GM12872 (cell line): ENCODE data around the gene CCT6B.

Source experiments
- CTCF ChIP-seq: IDR thresholded peaks from 3 replicates; pipeline ENCODE4 v1.5.1; 2011; ENCODE audit warnings: low read depth, mild to moderate bottlenecking, low read length, moderate library complexity; ENCODE audit not compliant: insufficient read depth

Gene CCT6B

DNA sequence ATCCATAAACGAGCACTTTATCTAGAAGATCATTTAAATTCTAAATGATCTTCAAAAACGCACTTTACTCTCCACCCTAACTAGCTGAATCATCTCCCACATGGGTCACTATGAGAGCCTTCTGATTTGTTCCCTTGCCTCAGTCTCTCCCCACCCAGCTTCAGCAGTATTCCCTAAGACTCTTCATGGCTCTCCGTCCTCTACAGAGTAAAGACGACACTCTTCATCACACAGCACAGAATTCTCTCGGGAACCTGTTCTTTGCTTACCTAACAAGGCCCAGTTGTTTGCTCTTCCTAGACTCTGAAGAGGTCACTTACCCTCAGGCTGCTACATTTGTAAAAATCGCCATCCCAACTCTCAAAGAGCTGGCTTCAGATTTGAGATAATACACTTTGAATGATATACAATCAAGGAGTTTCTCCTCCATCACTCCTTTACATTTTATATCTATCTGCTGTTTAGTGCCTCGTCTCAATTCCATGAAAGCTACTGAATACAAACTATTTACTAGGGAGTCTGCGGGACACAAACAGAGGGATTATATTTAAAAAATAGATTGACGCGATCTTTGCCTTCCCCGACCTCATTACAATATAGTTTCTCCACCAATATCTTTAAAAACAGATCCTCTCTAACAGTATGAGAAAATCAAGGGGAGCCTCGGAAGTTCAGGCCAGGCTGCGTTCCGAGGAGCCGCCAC lies 18.5 kb upstream of the CCT6B start:
- TF ChIP-seq CTCF: no peak

- no peak for TF ChIP-seq CTCF
Measured at GRCh38 chr17:34979153-34979552, 17.9 kb upstream of the CCT6B start.

DNA sequence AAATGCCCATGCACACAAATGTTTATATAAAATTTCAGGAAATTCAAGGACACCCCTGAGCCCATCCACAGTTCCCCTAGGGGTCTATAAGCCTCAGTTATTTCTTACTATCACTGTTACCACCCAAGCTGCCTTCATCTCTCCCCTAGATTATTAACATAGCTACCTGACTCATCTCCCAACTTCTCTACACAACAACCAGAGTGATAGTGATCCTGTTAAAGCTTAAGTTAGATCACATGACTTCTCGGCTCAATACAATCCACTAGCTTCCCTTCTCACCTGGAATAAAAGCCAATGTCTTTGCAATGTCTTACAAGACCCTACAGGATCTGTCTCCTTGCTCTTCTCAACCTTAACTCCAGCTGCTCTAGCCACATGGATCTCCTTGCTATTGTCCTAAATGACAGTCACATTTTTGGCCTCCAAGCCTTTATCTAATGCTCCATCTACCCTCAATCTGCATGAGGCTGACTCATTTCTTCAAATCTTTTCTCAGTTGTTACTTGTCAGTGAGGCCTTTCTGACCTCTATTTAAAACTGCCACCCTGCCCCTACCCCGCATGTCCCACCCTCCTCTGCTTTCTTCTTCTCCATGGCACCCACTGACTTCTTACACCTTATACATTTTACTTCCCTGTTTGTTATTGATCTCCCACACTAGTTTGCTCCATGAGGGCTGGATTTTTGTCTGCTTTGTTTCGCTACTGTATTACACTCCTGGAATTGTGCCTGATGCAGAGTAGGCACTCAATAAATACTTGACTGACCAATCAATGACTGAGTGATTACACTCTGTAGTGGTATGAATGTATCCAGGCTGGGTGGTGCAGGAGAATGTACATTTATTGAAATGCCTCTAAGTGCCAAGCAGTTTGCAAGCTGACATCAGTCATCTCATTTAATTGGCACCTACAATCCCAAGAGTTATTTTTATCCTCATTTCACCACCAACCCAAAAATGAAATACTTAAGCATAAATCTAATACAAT lies 13.8 kb upstream of the CCT6B start:
- no peak for TF ChIP-seq CTCF

DNA sequence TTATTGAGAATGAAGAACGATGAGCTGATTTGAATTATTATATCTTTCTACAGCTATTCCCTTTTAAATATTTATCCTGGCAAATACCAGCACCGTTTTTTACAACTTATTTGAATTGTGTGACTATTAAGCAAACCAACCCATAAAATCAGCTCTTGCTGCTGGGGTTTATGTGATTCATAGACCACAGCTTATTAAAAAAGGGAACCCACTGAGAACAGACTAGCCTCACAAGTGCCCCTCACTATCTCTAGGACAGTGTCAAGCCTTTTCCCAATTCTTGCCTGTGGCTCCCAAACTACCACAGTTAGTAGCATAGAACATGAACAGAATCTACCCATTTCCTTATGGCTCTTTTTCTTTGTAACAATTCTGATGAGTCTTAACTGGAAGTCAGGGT lies 12.9 kb upstream of the CCT6B start:
- TF ChIP-seq CTCF: no peak

- no peak for TF ChIP-seq CTCF
Measured at GRCh38 chr17:34958438-34958837, 2.8 kb downstream of the CCT6B start.

GRCh38 chr17:34930283-34930682 lies 31.0 kb downstream of the CCT6B start:
- TF ChIP-seq CTCF: no peak

DNA sequence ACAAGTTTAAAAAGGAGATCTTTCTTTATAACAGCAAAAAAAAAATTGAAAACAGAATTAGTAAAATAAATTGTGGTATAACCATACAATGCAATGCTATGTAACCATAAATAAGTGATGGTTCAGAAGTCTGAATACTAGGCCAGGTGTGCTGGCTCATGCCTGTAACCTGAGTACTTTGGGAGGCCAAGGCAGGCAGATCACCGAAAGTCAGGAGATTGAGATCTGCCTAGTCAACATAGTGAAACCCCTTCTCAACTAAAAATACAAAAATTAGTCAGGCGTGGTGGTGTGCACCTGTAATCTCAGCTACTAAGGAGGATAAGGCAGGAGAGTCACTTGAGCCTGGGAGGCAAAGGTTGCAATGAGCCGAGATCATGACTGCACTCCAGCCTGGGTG lies 34.6 kb downstream of the CCT6B start:
- no peak for TF ChIP-seq CTCF
